Measurements from ENCODE around the gene KRT20.

KRT20 gene

GRCh38 chr17:40915199-40915661 is 30.2 kb upstream of the KRT20 start:
- Histone ChIP-seq H3K27ac (no peak overlapping the region), H3K4me2 (no peak overlapping the region), H3K4me1 (ENCODE audit: low read depth, poor library complexity, severe bottlenecking) (no peaks in the 10 kb centered on the region)

DNA sequence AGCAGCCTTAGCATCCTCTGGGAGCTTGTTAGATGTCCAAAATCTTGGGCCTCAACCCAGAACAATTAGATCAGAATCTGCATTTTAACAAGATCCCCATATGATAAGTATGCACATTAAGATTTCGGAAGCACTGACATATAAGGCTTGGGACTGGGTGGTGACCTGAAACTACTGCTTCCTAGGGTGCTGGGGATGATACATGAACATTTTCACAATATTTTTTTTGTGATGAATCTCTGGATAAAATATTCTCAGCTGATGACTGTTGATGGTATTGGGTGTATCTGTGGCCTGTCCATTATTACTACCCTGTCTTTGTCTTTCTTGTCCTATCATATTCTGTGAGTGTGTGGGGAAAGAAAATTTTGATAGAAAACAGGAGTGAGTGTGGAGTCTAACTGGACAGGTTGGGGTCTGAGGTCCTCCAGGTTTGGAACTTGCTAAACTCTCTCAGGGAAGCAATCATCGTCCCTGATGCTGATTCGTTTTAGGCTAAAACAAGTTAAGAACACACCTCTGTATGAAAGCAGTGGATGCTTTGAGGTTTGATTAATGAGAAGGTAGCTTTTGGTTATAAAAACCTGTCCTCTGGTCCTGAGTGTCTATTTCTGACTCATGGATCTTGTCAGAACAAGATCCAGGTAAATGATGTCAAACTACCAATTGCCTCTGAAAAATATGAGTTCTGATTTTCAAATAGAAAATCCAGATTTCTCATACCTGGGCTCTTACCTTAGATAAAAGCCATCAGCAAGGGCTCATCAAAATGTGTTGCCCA is 29.2 kb upstream of the KRT20 start:
- no peak overlapping the region for H3K9ac ChIP-seq
- no peak overlapping the region for H3K4me2 ChIP-seq
- H2AFZ ChIP-seq (ENCODE audit: low read depth), result no peak overlapping the region
- no peak for TF ChIP-seq CTCF (conservative IDR thresholded peaks at IDR 0.05; ENCODE audit: low read depth, low read length)
- no peaks in the 10 kb centered on the region for H4K20me1 ChIP-seq (ENCODE audit: insufficient read depth)
- no peaks in the 10 kb centered on the region for H3K36me3 ChIP-seq (ENCODE audit: insufficient read depth)
- no peaks in the 10 kb centered on the region for H3K4me1 ChIP-seq (ENCODE audit: low read depth, poor library complexity, severe bottlenecking)
- H3K79me2 ChIP-seq (ENCODE audit: insufficient read depth, low read depth), result no peaks in the 10 kb centered on the region
- no peaks in the 10 kb centered on the region for H3K27me3 ChIP-seq (ENCODE audit: insufficient read depth, low read depth)
- no peak overlapping the region for H3K27ac ChIP-seq
- H3K4me3 ChIP-seq (IDR thresholded peaks at IDR 0.05; ENCODE audit: insufficient read depth, low read depth, low read length), result no peak overlapping the region

More at GRCh38 chr17:40915199-40915661, 30.2 kb upstream of the KRT20 start:
- Histone ChIP-seq H3K9ac (no peak overlapping the region), H2AFZ (ENCODE audit: low read depth) (no peak overlapping the region), H3K4me3 (IDR thresholded peaks at IDR 0.05; ENCODE audit: insufficient read depth, low read depth, low read length) (no peak overlapping the region), H3K27me3 (ENCODE audit: insufficient read depth, low read depth) (no peaks in the 10 kb centered on the region), H3K36me3 (ENCODE audit: insufficient read depth) (no peaks in the 10 kb centered on the region), H4K20me1 (ENCODE audit: insufficient read depth) (no peaks in the 10 kb centered on the region), H3K79me2 (ENCODE audit: insufficient read depth, low read depth) (no peaks in the 10 kb centered on the region)
- no peak for TF ChIP-seq CTCF (conservative IDR thresholded peaks at IDR 0.05; ENCODE audit: low read depth, low read length)

- no peaks in the 10 kb centered on the region for H3K36me3 ChIP-seq (ENCODE audit: insufficient read depth)
- H3K27ac ChIP-seq, result no peak overlapping the region
- no peaks in the 10 kb centered on the region for H3K27me3 ChIP-seq (ENCODE audit: insufficient read depth, low read depth)
- no peak overlapping the region for H3K4me3 ChIP-seq (IDR thresholded peaks at IDR 0.05; ENCODE audit: insufficient read depth, low read depth, low read length)
- no peak overlapping the region for H3K4me2 ChIP-seq
- TF ChIP-seq CTCF (conservative IDR thresholded peaks at IDR 0.05; ENCODE audit: low read depth, low read length), result no peak
- H4K20me1 ChIP-seq (ENCODE audit: insufficient read depth), result no peaks in the 10 kb centered on the region
- no peaks in the 10 kb centered on the region for H3K4me1 ChIP-seq (ENCODE audit: low read depth, poor library complexity, severe bottlenecking)
- no peak overlapping the region for H2AFZ ChIP-seq (ENCODE audit: low read depth)
- H3K79me2 ChIP-seq (ENCODE audit: insufficient read depth, low read depth), result no peaks in the 10 kb centered on the region
- no peak overlapping the region for H3K9ac ChIP-seq
These were observed 27.6 kb upstream of the KRT20 start for GRCh38 chr17:40912486-40913210.

- H3K4me2 ChIP-seq, result no peak overlapping the region
- no peaks in the 10 kb centered on the region for H3K4me1 ChIP-seq (ENCODE audit: low read depth, poor library complexity, severe bottlenecking)
- H3K27ac ChIP-seq, result no peak overlapping the region
These were observed 25.4 kb upstream of the KRT20 start for GRCh38 chr17:40910441-40910841.

More at GRCh38 chr17:40910441-40910841, 25.4 kb upstream of the KRT20 start:
- Histone ChIP-seq H4K20me1 (ENCODE audit: insufficient read depth) (no peaks in the 10 kb centered on the region), H3K36me3 (ENCODE audit: insufficient read depth) (no peaks in the 10 kb centered on the region), H3K9ac (no peak overlapping the region), H2AFZ (ENCODE audit: low read depth) (no peak overlapping the region), H3K79me2 (ENCODE audit: insufficient read depth, low read depth) (no peaks in the 10 kb centered on the region), H3K4me3 (IDR thresholded peaks at IDR 0.05; ENCODE audit: insufficient read depth, low read depth, low read length) (no peak overlapping the region), H3K27me3 (ENCODE audit: insufficient read depth, low read depth) (no peaks in the 10 kb centered on the region)
- TF ChIP-seq CTCF (conservative IDR thresholded peaks at IDR 0.05; ENCODE audit: low read depth, low read length), result no peak

Measured in KMS-11 (cell line).